ENCODE data around the gene TBC1D2B.
A peak's percentile ranks its signal among the peaks of the same experiment; 100 is the strongest.

Gene TBC1D2B

GRCh38 chr15:78052001-78052401 lies 25.5 kb downstream of the TBC1D2B start:
- no peak for DNase-seq

DNA sequence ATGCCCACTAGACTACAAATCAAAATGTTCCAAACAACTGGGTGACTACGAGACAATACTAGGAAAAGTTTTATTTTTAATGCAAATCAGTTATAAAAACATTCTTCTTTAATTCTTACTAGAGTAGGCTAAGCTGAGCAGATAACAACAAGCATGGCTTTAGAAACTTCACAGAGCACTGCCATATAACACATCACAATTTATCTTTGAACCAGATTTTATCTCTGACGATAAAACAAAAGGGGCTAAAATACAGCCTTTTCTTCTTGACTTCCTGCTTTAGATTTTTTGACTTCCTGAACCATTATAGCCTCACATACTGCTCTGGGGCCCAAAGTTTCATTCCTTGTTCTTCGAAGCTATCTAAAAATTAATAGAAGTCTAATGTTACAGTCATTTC lies 25.9 kb downstream of the TBC1D2B start:
- DNase-seq: no peak

GRCh38 chr15:78050826-78051225 lies 26.7 kb downstream of the TBC1D2B start:
- no peak for DNase-seq

DNA sequence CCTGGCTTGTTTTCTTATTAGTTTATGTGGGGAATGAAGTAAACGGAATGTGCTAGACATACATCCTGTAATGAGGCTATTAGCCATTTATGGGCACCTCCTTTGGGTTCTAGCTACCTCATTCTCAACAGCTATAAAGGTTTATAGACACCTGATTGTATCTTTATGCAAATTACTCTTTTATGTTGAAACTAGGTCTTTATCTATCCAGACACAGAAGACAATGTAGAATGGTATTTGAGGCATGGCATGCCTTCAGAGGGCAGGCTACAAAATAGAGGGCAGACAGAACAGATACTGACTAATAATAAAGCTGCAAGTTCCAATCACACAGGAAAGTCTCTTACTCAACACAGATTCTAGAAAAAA lies 27.1 kb downstream of the TBC1D2B start:
- DNase-seq: peak; percentile 64

DNA sequence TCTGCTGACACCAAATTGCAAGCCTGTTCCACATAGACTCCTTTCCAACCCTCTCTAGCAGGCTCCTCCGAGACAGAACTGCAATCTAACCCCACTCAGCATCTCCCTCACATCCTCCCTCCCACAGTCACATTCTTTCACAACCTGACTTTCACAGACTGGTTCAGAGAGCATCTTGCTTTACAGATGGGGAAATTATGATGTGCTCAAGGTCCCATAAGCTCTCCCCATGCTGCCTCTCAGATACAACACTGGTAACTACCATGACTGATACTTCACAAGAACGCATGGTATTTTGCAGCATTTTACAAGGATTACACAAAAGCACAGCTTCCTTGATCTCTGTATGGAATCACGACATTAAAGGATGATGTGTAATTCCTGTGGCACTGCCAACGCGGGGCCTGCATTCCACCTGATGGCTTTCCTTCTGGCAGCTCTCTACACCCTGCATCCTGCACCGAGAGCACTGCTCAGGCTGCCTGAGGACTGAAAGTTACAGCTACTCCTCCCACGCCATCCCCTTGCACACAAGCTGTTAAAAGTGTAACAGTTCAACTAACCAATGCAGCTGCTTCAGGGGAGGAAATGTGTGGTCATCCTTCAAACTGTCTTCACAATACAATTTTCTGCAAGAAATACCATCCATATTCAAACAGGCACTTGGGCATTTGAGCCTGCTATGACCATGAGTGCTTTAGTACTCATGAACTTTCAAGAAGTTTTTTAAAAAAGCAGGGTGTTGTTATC lies 27.6 kb downstream of the TBC1D2B start:
- peak; percentile 64 for DNase-seq

- DNase-seq: no peak
These were observed 28.9 kb downstream of the TBC1D2B start for GRCh38 chr15:78048628-78048920.

- DNase-seq: peak; percentile 63
These were observed 29.5 kb downstream of the TBC1D2B start for GRCh38 chr15:78047761-78048627.

GRCh38 chr15:78046796-78047341 lies 30.6 kb downstream of the TBC1D2B start:
- no peak for DNase-seq

GRCh38 chr15:78045189-78045588 lies 32.3 kb downstream of the TBC1D2B start:
- no peak for DNase-seq

- no peak for DNase-seq
These were observed 32.9 kb downstream of the TBC1D2B start for GRCh38 chr15:78044407-78045155.

DNA sequence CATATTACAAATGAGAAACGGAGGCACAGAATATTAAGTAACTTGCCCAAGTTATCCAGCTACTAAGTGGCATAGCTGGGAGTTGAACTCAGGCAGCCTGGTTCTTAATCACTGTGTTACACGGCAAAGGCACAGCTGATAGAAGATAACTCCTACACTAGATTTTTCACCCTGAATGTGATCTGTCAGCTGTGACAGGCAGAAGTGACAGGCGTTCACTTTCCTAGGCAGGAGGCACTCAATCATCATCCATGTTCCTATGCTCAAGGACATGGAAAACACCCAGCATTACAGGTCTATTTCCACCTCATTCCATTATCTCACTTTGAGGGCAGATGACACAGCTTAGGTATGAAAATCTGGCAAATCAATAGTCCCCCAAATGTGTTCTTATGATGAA lies 35.6 kb downstream of the TBC1D2B start:
- DNase-seq: no peak

DNA sequence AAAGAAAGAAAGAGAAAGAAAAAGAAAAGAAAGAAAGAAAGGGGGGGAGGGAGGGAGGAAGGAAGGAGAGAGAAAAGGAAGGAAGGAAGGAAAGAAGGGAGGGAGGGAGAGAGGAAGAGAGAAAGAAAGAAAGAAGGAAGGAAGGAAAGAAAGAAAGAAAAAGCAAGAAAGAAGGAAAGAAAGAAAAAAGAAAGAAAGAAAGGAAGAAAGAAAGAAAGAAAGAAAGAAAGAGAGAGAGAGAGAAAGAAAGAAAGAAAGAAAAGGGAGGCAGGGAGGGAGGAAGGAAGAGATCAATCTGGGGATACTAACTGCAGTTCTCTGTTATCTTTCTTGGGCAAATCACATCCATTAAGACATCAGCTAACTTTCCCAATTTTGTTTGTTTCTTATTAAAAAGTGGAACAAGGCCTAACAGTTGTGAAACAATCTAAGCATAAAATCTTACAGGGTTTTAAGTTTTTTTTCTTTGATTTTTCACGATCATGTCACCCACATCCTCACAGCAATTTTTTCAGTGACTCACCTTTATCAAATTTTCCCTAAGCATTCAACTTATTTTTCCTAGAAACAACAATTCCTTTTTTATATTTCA lies 36.8 kb downstream of the TBC1D2B start:
- no peak for DNase-seq

DNA sequence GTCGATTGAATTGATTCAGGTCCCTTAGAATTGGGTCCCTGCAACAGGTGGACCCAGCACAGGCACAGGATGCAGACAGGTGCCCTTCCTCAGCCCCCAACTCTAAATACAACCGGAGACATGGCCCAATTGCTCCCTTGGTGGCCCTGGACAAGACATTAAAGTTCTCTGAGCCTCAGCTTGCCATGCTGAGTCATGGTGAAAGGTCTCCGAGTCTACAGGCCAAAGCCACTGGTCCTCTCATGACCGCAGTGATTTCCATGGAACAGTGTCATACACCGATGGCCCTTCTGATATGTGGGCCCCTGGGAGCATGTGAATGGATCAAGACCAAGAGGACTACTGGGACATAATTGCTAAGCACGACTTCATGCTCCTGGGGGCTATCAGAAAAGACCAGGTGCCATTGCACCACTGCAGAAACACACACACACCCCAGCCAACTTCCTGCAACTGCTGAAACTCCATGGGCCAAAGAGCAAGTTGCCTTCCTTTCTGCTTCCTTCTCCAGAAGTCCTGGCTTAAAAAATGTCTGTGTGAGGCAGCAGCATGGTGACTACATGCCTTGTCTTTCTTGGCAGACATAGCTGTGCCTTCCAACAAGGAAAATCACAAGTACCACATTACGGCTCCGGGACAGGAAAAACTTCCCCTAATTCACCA lies 38.8 kb downstream of the TBC1D2B start:
- no peak for DNase-seq

DNA sequence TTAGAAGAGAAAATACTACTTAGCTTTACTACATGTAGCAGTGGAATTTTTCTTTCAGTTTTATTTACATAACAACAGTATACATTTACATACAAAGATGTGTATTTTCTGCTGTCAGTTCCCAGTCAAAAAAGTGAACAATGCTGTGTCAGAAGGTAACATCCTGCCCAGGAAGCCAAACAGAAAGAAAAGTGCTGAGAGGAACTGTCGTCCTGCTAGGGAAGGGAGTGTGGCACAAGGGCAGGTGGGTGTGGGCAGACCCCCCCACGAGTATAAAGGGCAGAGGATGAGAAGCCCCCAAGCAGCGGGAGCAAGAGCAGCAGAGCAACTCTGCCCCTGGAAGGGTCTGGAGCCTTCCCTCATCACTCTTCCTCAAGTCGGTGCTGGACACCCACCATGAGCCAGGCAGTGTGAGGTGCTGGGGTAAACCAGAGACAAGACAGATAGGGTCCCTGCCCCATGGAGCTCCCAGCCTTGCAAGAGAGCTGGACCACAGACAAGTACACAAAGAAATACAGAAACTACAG lies 39.7 kb downstream of the TBC1D2B start:
- no peak for DNase-seq

- DNase-seq: no peak
These were observed 40.2 kb downstream of the TBC1D2B start for GRCh38 chr15:78037328-78037727.

GRCh38 chr15:78035861-78036476 lies 41.5 kb downstream of the TBC1D2B start:
- no peak for DNase-seq

DNA sequence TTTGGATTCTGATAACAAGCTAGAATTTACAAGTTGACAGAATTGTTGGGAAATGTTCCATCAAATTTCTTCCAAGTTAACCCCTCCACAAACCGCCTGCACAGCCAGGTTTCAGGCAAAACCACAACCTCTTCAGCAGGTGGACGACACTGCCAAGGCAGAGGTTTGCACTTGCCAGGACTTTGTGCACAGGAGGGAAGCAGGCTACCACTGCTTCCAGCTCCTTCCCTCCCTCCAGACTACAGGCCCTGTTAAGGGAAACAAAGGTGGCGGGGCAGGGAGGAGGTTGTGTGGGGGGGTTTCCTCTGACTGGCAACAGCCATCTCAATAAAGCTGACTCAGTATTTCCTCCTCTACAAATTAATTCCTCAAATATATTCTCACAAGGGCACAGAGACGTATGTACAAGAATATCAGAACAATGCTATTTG lies 42.2 kb downstream of the TBC1D2B start:
- DNase-seq: peak; percentile 57

- DNase-seq: peak; percentile 54
These were observed 42.9 kb downstream of the TBC1D2B start for GRCh38 chr15:78034495-78035191.

DNA sequence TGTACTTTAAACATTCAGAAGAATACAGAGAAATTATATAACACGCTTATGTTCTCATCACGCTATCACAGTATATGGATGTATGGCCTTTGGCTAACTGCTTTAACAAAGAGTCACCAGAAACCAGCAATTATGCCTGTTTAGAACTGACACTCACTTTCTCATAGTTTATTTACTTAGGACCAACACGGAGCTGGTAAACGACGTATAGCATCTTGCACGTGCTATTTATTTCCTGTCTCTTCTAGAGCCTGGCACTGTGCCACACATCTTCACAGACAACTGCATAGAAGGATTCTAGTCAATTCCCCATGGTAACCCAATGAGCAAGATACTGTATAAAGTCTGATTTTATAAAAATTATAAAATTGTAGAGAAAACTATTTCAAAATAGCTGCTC lies 43.6 kb downstream of the TBC1D2B start:
- no peak for DNase-seq

DNA sequence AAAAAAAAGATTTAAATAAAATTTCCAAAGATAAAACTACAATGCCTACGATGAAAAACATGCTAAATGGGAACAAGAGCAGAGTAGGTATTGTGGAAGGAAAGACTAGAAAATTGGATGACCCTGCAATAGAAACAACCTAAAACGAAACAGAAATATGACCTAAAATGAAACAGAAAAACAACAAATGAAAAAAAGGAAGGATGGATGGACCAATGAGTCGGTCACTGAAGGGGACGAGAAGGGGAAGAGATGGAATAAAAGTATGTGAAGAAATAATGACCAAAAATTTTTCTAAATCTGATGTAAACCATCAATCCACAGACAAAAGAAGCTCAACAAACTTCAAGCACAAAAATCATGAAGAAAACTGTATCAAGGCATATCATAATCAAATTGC lies 44.8 kb downstream of the TBC1D2B start:
- DNase-seq: no peak

GRCh38 chr15:78024883-78025282 lies 52.6 kb downstream of the TBC1D2B start:
- no peak for DNase-seq
